Esophagus muscularis mucosa (tissue), 4 donors: ENCODE results near the gene PIGH. TPM values are rescaled to one million over a fixed set of nuclear protein-coding genes. Genes with fewer than 3 reads are reported as not detected.

Experiments used
- DNase-seq: peaks from one replicate; pipeline ENCODE4 v3.0.0-alpha.2; 2017; ENCODE audit errors: extremely low spot score
- H3K27ac ChIP-seq, 4 donors: fragments of 200-600 bp; sonication (generic); replicated peaks in 1 of 4; 1 replicate in 3 of 4; 2 replicates in 1 of 4; pipeline ENCODE4 v1.5.1; 2016 to 2019; ENCODE audit warnings: mild to moderate bottlenecking in 1 of 4
- H3K27me3 ChIP-seq, 4 donors: fragments of 200-600 bp; sonication (generic); one replicate each; pipeline versions ENCODE4 v1.5.1 to v1.6.0; 2016 to 2019
- H3K36me3 ChIP-seq, 4 donors: fragments of 200-600 bp; sonication (generic); one replicate each; pipeline ENCODE4 v1.5.1; 2016 to 2019
- H3K4me1 ChIP-seq, 4 donors: fragments of 200-600 bp; sonication (generic); one replicate each; pipeline ENCODE4 v1.5.1; 2016 to 2019
- H3K4me3 ChIP-seq, 4 donors: fragments of 200-600 bp; sonication (generic); 1 replicate in 2 of 4; 2 replicates in 2 of 4; pipeline ENCODE4 v1.5.1; 2016 to 2019; ENCODE audit warnings: mild to moderate bottlenecking in 4 of 4, moderate library complexity in 1 of 4
- H3K9me3 ChIP-seq, 4 donors: fragments of 200-600 bp; sonication (generic); 1 replicate in 3 of 4; 2 replicates in 1 of 4; pipeline ENCODE4 v1.5.1; 2016 to 2019
- CTCF ChIP-seq, 3 experiments: fragments of 200-600 bp in 2 of 3; fragments of 450-650 bp in 1 of 3; sonication (generic) in 2 of 3; IDR thresholded peaks; one replicate each; pipeline ENCODE4 v1.5.1; 2017 to 2019; ENCODE audit warnings: antibody characterized with exemption in 3 of 3, mild to moderate bottlenecking in 2 of 3, moderate library complexity in 1 of 3
- EP300 ChIP-seq: sonication (generic); formaldehyde crosslinking; IDR thresholded peaks from one replicate; pipeline ENCODE4 v1.6.1; 2017; ENCODE audit warnings: antibody characterized with exemption
- POLR2A ChIP-seq: fragments of 450-650 bp; IDR thresholded peaks from one replicate; pipeline ENCODE4 v1.6.1; 2017; ENCODE audit warnings: antibody characterized with exemption, moderate library complexity, mild to moderate bottlenecking, low read depth
- POLR2AphosphoS5 ChIP-seq, 2 donors: sonication (generic); formaldehyde crosslinking; IDR thresholded peaks; one replicate each; pipeline ENCODE4 v1.6.1; 2017; ENCODE audit warnings: antibody characterized with exemption in 2 of 2
- WGBS: methylation state at CpG from one replicate; pipeline ENCODE4 v1.1.5; 2018; 5-methylcytosine and 5-hydroxymethylcytosine counted together
- intact Hi-C: fragments of 100-400 bp; cut with DNase I; formaldehyde crosslinking; loops from one replicate; pipeline ENCODE4 v1.15.1; 2023
- total RNA-seq, 4 donors: library from RNA; depleted of rRNA; stranded (reverse); fragments of >200 nt; gene quantifications; one replicate each; pipeline versions ENCODE4 v1.1.0 to v1.2.1, GENCODE V29; 2016

Gene PIGH
- total RNA-seq, 4 donors from 2014 or later = 21.6 to 26.4 (median 23.0) TPM

- H3K36me3 ChIP-seq = peaks cover 0 to 16% (median 12%) of the 10 kb centered on the region in 4 donors
- H3K27me3 ChIP-seq = no peaks in the 10 kb centered on the region
- TF ChIP-seq POLR2A (no peak), CTCF (IDR thresholded peaks at IDR 0.05) (no peak), POLR2AphosphoS5 (IDR thresholded peaks at IDR 0.05) (no peak), EP300 (no peak)
- no peak overlapping the region for H3K4me3 ChIP-seq
- intact Hi-C loops = no loop called here
- peaks cover 0 to 22% (median 11%) of the 10 kb centered on the region in 4 donors for H3K4me1 ChIP-seq
- 94% methylated on average over 5 of the region's 5 CpGs for WGBS
- DNase-seq = no peak
- H3K27ac ChIP-seq = no peak overlapping the region
- no peaks in the 10 kb centered on the region for H3K9me3 ChIP-seq
Measured at GRCh38 chr14:67641902-67642749, 42.1 kb upstream of the PIGH start.

- TF ChIP-seq EP300 (no peak), POLR2A (no peak), POLR2AphosphoS5 (IDR thresholded peaks at IDR 0.05) (no peak), CTCF (IDR thresholded peaks at IDR 0.05) (no peak)
- intact Hi-C loops = no loop called here
- H3K36me3 ChIP-seq = peaks cover 0 to 10% (median 7%) of the 10 kb centered on the region in 4 donors
- no peaks in the 10 kb centered on the region for H3K27me3 ChIP-seq
- no peak overlapping the region for H3K27ac ChIP-seq
- DNase-seq = no peak
- H3K4me1 ChIP-seq = peaks cover 0 to 22% (median 11%) of the 10 kb centered on the region in 4 donors
- no peak overlapping the region for H3K4me3 ChIP-seq
- 100% methylated on average over 1 of the region's 1 CpG for WGBS
- H3K9me3 ChIP-seq = no peaks in the 10 kb centered on the region
Measured at GRCh38 chr14:67641480-67641879, 41.4 kb upstream of the PIGH start.

GRCh38 chr14:67638642-67639041 lies 38.6 kb upstream of the PIGH start:
- Histone ChIP-seq H3K9me3 (no peaks in the 10 kb centered on the region), H3K27ac (no peak overlapping the region), H3K4me3 (no peak overlapping the region), H3K27me3 (no peaks in the 10 kb centered on the region), H3K4me1 (peaks cover 0 to 4% (median 0%) of the 10 kb centered on the region in 4 donors), H3K36me3 (no peaks in the 10 kb centered on the region)
- no peak for DNase-seq
- TF ChIP-seq EP300 (no peak), CTCF (IDR thresholded peaks at IDR 0.05) (no peak), POLR2AphosphoS5 (IDR thresholded peaks at IDR 0.05) (no peak), POLR2A (no peak)
- intact Hi-C loops = no loop called here
- WGBS = 81% methylated on average over 3 of the region's 3 CpGs

GRCh38 chr14:67636361-67636919 lies 36.4 kb upstream of the PIGH start:
- no peak for TF ChIP-seq POLR2A
- no peak for TF ChIP-seq EP300
- TF ChIP-seq CTCF (IDR thresholded peaks at IDR 0.05) = no peak
- no peak for TF ChIP-seq POLR2AphosphoS5 (IDR thresholded peaks at IDR 0.05)
- no peak overlapping the region for H3K4me3 ChIP-seq
- no peak overlapping the region for H3K27ac ChIP-seq
- peaks cover 0 to 4% (median 0%) of the 10 kb centered on the region in 4 donors for H3K4me1 ChIP-seq
- no peak for DNase-seq
- 77% methylated on average over 3 of the region's 3 CpGs for WGBS
- H3K36me3 ChIP-seq = no peaks in the 10 kb centered on the region
- intact Hi-C loops = no loop called here
- no peaks in the 10 kb centered on the region for H3K27me3 ChIP-seq
- H3K9me3 ChIP-seq = no peaks in the 10 kb centered on the region
